HG03175 (cell line): ENCODE measurements around the gene ZSCAN23.

Experiments used
- ATAC-seq: cut with Tn5 transposase; IDR thresholded peaks from one replicate; pipeline ENCODE4 v1.9.1; 2021; ENCODE audit warnings: mild to moderate bottlenecking, moderate library complexity; ENCODE audit not compliant: unreplicated experiment

The ZSCAN23 gene

GRCh38 chr6:28383235-28384142, 59.8 kb downstream of the ZSCAN23 start:
- peak; percentile 86 for ATAC-seq
